Activated CD8-positive, alpha-beta T cell treated with anti-CD3 and anti-CD28 coated beads for 36 hours (primary cell): ENCODE data around the gene TSPAN5. TPM values are rescaled to one million over a fixed set of nuclear protein-coding genes. Genes with fewer than 3 reads are reported as not detected.

Experiments
- ATAC-seq: fragments of 200-7000 bp; cut with Tn5 transposase; one replicate; pipeline ENCODE4 v1.10.0; 2021; ENCODE audit warnings: mild to moderate bottlenecking, moderate library complexity
- CTCF ChIA-PET: fragments of 350-600 bp; sonication (Branson Sonifier 250); formaldehyde crosslinking; loops from one replicate; lab custom pipeline; 2021; ENCODE audit warnings: antibody characterized with exemption; lab: Charles Lee
- POLR2A ChIA-PET: fragments of 350-600 bp; sonication (Branson Sonifier 250); formaldehyde crosslinking; loops from one replicate; lab custom pipeline; 2021; ENCODE audit warnings: antibody characterized with exemption; lab: Charles Lee
- DNase-seq: peaks from one replicate; pipeline ENCODE4 v3.0.0-alpha.2; 2020
- H3K27ac Mint-ChIP-seq: one replicate; pipeline ENCODE4 v1.8.0; 2021; ENCODE audit warnings: mild to moderate bottlenecking, mixed read lengths
- H3K27me3 Mint-ChIP-seq: one replicate; pipeline ENCODE4 v1.8.0; 2021; ENCODE audit warnings: mixed read lengths
- H3K36me3 Mint-ChIP-seq: one replicate; pipeline ENCODE4 v1.8.0; 2021; ENCODE audit warnings: low read depth, mixed read lengths
- H3K4me1 Mint-ChIP-seq: one replicate; pipeline ENCODE4 v1.8.0; 2021; ENCODE audit warnings: low read depth, mixed read lengths
- H3K4me3 Mint-ChIP-seq: one replicate; pipeline ENCODE4 v1.8.0; 2021; ENCODE audit warnings: mild to moderate bottlenecking, moderate library complexity, mixed read lengths
- H3K9me3 Mint-ChIP-seq: one replicate; pipeline ENCODE4 v1.8.0; 2021; ENCODE audit warnings: mixed read lengths
- intact Hi-C: fragments of 100-400 bp; cut with micrococcal nuclease; formaldehyde crosslinking; loops from one replicate; pipeline ENCODE4 v1.10.0; 2022
- total RNA-seq, 2 experiments: library from RNA; stranded (reverse); gene quantifications; one replicate each; pipeline ENCODE4 v1.2.3, GENCODE V29; 2021
- TF ChIP-seq, protein P1 (sequence below): fragments of 200-600 bp; IDR thresholded peaks from one replicate; pipeline ENCODE4 v1.8.0; 2022; ENCODE audit warnings: antibody characterized with exemption, mild to moderate bottlenecking

Gene TSPAN5
- total RNA-seq, 2 experiments from 2014 or later = 18.5 to 21.9 TPM

DNA sequence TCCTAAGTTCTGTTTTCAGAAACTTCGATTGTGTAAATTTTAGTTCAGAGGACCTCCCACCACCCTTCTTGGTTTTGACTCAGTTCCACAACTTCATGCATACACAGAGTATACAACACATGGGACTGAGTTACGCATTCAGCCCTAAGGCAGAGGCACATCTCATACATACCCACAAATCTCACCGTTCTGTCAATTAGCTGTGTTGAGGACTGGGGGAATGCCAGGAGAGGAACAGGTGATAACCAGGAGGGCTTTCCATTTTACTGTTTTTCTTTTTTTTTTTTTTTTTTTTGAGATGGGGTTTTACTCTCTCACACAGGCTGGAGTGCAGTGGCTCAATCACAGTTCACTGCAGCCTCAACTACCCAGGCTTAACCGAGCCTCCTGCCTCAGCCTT is 150.2 kb downstream of the TSPAN5 start:
- H3K27ac Mint-ChIP-seq = no peak overlapping the region
- ATAC-seq (no peak), DNase-seq (no peak)
- H3K9me3 Mint-ChIP-seq = no peaks in the 10 kb centered on the region
- H3K4me1 Mint-ChIP-seq = peaks cover 47% of the 10 kb centered on the region
- ChIA-PET CTCF (no interaction called here), POLR2A (interaction anchor here (0.5 kb wide), 1 partner anchor 82 kb away, joined by 4 read pairs; no protein-coding TSS in a partner anchor)
- TF ChIP-seq, protein P1, sequence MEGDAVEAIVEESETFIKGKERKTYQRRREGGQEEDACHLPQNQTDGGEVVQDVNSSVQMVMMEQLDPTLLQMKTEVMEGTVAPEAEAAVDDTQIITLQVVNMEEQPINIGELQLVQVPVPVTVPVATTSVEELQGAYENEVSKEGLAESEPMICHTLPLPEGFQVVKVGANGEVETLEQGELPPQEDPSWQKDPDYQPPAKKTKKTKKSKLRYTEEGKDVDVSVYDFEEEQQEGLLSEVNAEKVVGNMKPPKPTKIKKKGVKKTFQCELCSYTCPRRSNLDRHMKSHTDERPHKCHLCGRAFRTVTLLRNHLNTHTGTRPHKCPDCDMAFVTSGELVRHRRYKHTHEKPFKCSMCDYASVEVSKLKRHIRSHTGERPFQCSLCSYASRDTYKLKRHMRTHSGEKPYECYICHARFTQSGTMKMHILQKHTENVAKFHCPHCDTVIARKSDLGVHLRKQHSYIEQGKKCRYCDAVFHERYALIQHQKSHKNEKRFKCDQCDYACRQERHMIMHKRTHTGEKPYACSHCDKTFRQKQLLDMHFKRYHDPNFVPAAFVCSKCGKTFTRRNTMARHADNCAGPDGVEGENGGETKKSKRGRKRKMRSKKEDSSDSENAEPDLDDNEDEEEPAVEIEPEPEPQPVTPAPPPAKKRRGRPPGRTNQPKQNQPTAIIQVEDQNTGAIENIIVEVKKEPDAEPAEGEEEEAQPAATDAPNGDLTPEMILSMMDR = no peak
- intact Hi-C loops = no loop called here
- H3K36me3 Mint-ChIP-seq = peaks cover 13% of the 10 kb centered on the region
- H3K4me3 Mint-ChIP-seq = no peak overlapping the region
- no peaks in the 10 kb centered on the region for H3K27me3 Mint-ChIP-seq

DNA sequence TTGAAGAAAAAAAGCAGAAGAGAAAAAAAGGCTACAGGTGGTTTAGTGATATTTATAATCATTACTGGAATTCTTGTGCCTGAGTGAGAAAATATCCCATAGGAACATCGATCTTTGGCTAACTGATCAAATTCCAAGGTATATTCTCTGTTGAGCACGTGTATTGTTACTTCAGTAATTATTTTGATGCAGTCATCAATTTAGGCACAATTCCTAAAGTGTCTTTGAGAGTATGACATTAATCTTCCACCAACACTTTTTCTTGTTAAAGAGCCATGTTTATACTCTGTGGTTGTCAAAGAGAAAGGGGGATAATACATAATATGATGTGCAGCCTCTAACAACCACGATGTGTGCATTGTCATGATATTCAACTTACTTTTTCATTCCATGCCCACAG is 151.1 kb downstream of the TSPAN5 start:
- CTCF ChIA-PET = interaction anchor here (1.2 kb wide), 1 partner anchor 21 kb away, joined by 3 read pairs; no protein-coding TSS in a partner anchor
- H3K4me1 Mint-ChIP-seq = peaks cover 45% of the 10 kb centered on the region
- no peak for ATAC-seq
- no peaks in the 10 kb centered on the region for H3K9me3 Mint-ChIP-seq
- H3K27ac Mint-ChIP-seq = no peak overlapping the region
- no peak overlapping the region for H3K4me3 Mint-ChIP-seq
- peaks cover 21% of the 10 kb centered on the region for H3K36me3 Mint-ChIP-seq
- no peaks in the 10 kb centered on the region for H3K27me3 Mint-ChIP-seq
- intact Hi-C loops = no loop called here
- DNase-seq = no peak
- POLR2A ChIA-PET = no interaction called here
- TF ChIP-seq, protein P1 = no peak

DNA sequence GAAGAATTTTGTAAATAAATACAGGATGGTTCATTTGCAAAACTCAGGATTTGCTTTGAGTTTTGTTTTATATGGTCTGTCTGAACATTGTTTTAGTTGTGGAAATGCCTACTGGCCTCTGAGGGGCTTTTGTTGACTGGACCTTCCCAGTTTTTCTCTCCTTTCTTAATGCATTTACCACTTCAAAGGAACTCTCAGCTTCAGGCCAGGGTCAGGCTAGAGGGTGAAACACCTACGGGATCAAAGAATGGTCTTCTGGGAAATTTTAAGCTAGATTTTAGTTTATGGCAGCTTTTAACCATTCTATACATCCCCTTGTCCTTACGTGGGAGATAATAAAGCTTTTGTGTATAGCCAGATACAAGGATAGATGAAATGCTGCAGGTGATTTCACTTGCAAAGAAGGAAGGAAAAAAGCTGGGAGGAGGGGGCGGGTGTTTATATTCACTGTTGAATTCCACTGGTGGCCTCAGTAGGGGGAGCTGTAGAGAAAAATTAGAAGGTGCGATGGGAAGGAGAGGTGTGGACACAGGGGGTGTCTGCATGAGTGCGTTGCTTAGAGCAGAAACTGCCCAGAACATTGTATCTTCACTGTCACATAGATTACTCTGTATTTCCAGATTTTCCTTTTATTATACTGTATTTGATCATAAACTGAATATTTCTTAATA is 151.8 kb downstream of the TSPAN5 start:
- Mint-ChIP-seq H3K27ac (no peak overlapping the region), H3K9me3 (no peaks in the 10 kb centered on the region), H3K4me1 (peaks cover 46% of the 10 kb centered on the region), H3K36me3 (peaks cover 26% of the 10 kb centered on the region), H3K4me3 (no peak overlapping the region), H3K27me3 (no peaks in the 10 kb centered on the region)
- ChIA-PET CTCF (interaction anchor here (1.2 kb wide), 1 partner anchor 22 kb away, joined by 3 read pairs; no protein-coding TSS in a partner anchor), POLR2A (no interaction called here)
- ATAC-seq (no peak), DNase-seq (no peak)
- intact Hi-C loops = no loop called here
- TF ChIP-seq, protein P1 = no peak

DNA sequence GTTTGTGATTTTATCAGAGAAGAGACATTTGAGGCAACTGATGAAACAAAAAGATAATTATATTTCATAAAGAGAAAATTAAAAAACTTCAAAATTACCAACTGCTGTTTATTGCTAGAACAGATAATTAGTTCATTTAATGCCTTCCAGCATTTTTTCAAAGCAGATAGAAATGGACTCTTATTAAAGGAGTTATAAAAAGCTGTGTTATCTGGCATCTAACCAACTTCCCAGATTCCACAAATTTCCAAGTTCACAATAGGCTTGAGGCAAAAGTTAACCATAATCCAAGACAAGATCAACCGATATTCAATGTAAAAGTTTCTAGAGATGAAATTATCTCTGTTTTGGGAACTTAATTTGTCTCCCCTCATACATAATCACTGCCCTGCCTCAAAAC is 152.4 kb downstream of the TSPAN5 start:
- ChIA-PET CTCF (interaction anchor here (1.2 kb wide), 1 partner anchor 22 kb away, joined by 3 read pairs; no protein-coding TSS in a partner anchor), POLR2A (no interaction called here)
- Mint-ChIP-seq H3K4me1 (peaks cover 47% of the 10 kb centered on the region), H3K4me3 (no peak overlapping the region), H3K27me3 (no peaks in the 10 kb centered on the region), H3K36me3 (peaks cover 30% of the 10 kb centered on the region), H3K27ac (no peak overlapping the region), H3K9me3 (no peaks in the 10 kb centered on the region)
- intact Hi-C loops = no loop called here
- DNase-seq (no peak), ATAC-seq (no peak)
- TF ChIP-seq, protein P1 = no peak

DNA sequence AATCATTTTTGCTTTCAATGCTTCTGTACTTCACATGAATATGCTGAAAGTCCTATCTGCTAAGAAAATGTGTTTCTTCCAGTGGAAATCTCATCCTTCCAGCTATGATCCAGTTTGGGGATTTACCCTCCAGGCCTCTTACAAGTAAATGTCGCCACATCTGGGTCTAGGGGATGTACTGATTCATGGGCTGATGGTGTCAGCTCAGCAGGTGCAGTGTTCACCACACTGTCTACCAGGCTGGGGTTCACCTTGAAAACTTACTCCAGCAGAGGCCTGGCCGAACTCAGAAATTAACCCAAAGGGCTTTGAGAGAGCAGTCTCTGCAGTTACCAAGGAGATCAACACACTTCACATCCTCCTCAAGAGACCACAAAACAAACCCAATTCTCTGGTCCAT is 154.3 kb downstream of the TSPAN5 start:
- H3K9me3 Mint-ChIP-seq = no peaks in the 10 kb centered on the region
- peaks cover 31% of the 10 kb centered on the region for H3K4me1 Mint-ChIP-seq
- intact Hi-C loops = no loop called here
- TF ChIP-seq, protein P1 = no peak
- H3K27ac Mint-ChIP-seq = no peak overlapping the region
- DNase-seq = no peak
- no peak overlapping the region for H3K4me3 Mint-ChIP-seq
- no peak for ATAC-seq
- peaks cover 31% of the 10 kb centered on the region for H3K36me3 Mint-ChIP-seq
- H3K27me3 Mint-ChIP-seq = no peaks in the 10 kb centered on the region
- ChIA-PET POLR2A (no interaction called here), CTCF (interaction anchor here (1.3 kb wide), 1 partner anchor 13 kb away, joined by 3 read pairs; no protein-coding TSS in a partner anchor)
